Prostate gland (tissue), 2 donors: Measurements from ENCODE around the gene TBCA. TPM values are rescaled to one million over a fixed set of nuclear protein-coding genes. Genes with fewer than 3 reads are reported as not detected.
A peak's percentile ranks its signal among the peaks of the same experiment; 100 is the strongest.

Experiments
- DNase-seq: peaks from one replicate; pipeline ENCODE4 v3.0.0-alpha.2; 2019; ENCODE audit warnings: low spot score
- H3K27ac ChIP-seq, 2 donors: fragments of 200-600 bp; sonication (generic); 2 replicates each; pipeline ENCODE4 v1.5.1; 2017 to 2019
- H3K27me3 ChIP-seq: fragments of 200-600 bp; sonication (generic); replicated peaks from 2 replicates; pipeline ENCODE4 v1.5.1; 2019; ENCODE audit not compliant: insufficient read depth
- H3K36me3 ChIP-seq, 2 donors: fragments of 200-600 bp; sonication (generic); 1 replicate in 1 of 2; 2 replicates in 1 of 2; pipeline versions ENCODE4 v1.5.1 to v1.8.1; 2017 to 2019
- H3K4me1 ChIP-seq: fragments of 200-600 bp; sonication (generic); replicated peaks from 2 replicates; pipeline ENCODE4 v1.5.1; 2019
- H3K4me3 ChIP-seq, 2 donors: fragments of 200-600 bp; sonication (generic); 2 replicates each; pipeline ENCODE4 v1.5.1; 2017 to 2019
- H3K9me3 ChIP-seq: fragments of 200-600 bp; sonication (generic); 2 replicates; pipeline ENCODE4 v1.5.1; 2017
- CTCF ChIP-seq, 4 experiments: fragments of 200-600 bp in 2 of 4; fragments of 450-650 bp in 2 of 4; sonication (generic) in 2 of 4; IDR thresholded peaks; 1 replicate in 3 of 4; 2 replicates in 1 of 4; pipeline ENCODE4 v1.5.1; 2016 to 2019; ENCODE audit warnings: antibody characterized with exemption in 4 of 4, mild to moderate bottlenecking in 2 of 4, moderate library complexity in 2 of 4
- POLR2A ChIP-seq: fragments of 450-650 bp; IDR thresholded peaks from one replicate; pipeline ENCODE4 v1.6.1; 2016; ENCODE audit warnings: antibody characterized with exemption, mild to moderate bottlenecking
- POLR2AphosphoS5 ChIP-seq: sonication (generic); formaldehyde crosslinking; IDR thresholded peaks from one replicate; pipeline ENCODE4 v1.6.1; 2017; ENCODE audit warnings: antibody characterized with exemption
- WGBS: methylation state at CpG from one replicate; pipeline ENCODE4 v1.1.5; 2018; 5-methylcytosine and 5-hydroxymethylcytosine counted together
- intact Hi-C: fragments of 100-400 bp; cut with DNase I; formaldehyde crosslinking; loops from one replicate; pipeline ENCODE4 v1.14.2; 2022
- total RNA-seq, 2 donors: library from RNA; depleted of rRNA; stranded (reverse); fragments of >200 nt; gene quantifications; one replicate each; pipeline ENCODE4 v1.1.0, GENCODE V29; 2016

The TBCA gene
- 100 to 1,000 TPM; 120 to 180 TPM for total RNA-seq

DNA sequence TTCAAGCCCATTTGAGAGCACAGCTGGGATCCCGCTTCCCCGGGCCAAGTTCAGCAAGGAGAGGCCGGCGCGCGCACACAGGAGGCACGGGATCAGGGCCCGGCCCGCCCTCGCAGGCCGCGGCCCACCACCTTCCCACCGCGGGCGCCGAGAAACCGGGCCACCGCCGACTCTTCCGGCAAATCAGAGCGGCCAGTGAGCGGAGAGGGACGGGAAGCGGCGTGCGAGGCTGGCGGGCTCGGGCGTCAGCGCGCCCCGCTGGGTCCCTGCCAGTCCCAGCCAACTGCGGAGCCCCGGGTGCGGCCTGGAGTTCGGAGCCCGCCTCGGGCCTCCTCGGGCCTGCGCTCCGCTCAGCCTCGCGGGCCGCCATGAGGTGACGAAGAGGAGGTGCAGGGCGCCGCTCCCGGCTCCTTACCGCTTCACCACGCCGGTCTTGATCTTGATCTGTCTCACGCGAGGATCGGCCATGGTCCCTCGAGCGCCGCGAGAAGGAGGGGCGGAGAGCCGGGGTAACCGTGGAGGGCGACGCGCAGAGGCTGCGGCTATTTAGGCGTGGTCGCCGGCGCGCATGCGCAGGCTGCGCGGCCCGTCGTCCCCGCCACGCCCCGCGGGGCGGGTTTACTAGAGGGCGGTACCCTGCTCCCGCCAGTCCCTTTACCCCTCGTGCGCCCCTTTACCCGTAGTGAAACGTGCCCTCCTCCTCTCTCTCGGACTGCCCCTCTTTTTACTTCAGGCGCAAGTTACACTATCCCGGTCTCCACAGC lies at the start of gene TBCA:
Gene TBCA, minus strand, starts transcription at position 550 of the 764 bp plus-strand sequence. Its CDS starts 82 bp downstream, at position 468.
- peak in 2 of 4 experiments; percentile 29 to 35 for TF ChIP-seq CTCF (IDR thresholded peaks at IDR 0.05)
- peak; percentile 91 for TF ChIP-seq POLR2A
- peak; percentile 89 for TF ChIP-seq POLR2AphosphoS5
- DNase-seq: peak; percentile 79
- H3K9me3 ChIP-seq: no peaks in the 10 kb centered on the region
- H3K36me3 ChIP-seq: no peaks in the 10 kb centered on the region
- peak within 1 kb of the TSS; percentile 91 to 97 for H3K27ac ChIP-seq
- peak within 1 kb of the TSS; percentile 63 to 86 for H3K4me3 ChIP-seq
- no peaks in the 10 kb centered on the region for H3K27me3 ChIP-seq
- peaks cover 11% of the 10 kb centered on the region for H3K4me1 ChIP-seq
- intact Hi-C loops: loop anchor here (10.0 kb wide), 1 partner anchor 131 kb away; no protein-coding TSS in a partner anchor
- under 1% methylated on average over 85 of the region's 89 CpGs for WGBS

DNA sequence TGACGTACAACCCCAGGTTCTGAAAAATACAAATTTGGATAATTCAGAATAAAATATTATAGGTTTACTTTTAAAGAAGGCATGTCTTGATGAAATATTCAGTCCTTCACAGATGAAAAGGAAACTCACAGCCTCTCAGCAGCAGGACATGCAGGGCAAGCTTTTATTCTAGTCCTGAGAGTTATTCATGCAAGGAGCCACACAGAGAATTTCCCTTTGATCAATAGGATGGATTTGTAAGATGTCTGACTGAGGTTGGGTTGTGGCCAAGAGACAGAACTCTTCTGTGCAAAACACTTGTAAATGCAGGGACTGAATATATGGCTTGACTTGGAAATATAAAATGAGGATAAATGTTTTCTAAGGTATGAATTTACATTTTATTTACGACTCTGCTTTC lies 48.8 kb upstream of the TBCA start:
- intact Hi-C loops: no loop called here
- Histone ChIP-seq H3K36me3 (no peaks in the 10 kb centered on the region), H3K27me3 (no peaks in the 10 kb centered on the region), H3K4me3 (no peak overlapping the region), H3K4me1 (no peaks in the 10 kb centered on the region), H3K27ac (no peak overlapping the region), H3K9me3 (no peaks in the 10 kb centered on the region)
- WGBS: 84% methylated on average over 2 of the region's 2 CpGs
- DNase-seq: no peak
- no peak for TF ChIP-seq POLR2A
- TF ChIP-seq POLR2AphosphoS5: no peak
- no peak for TF ChIP-seq CTCF (IDR thresholded peaks at IDR 0.05)

DNA sequence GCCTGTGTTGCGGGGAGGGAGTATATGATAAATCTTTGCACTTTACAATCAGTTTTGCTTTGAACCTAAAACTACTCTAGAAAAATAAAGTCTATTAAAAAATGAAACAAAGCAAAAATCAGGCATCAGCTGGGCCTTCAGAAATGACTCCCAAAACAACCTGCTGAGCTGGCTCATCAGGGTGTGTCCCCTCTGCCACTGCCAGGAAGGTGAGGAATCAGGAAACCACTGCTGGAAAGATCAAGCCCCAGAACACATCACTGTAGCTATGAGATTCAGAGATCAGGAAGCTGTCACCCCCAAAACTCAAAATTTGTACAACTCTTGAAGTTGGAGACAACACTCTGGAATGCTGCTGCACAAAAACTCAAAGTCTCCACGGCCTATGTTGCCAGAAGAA lies 40.5 kb upstream of the TBCA start:
- H3K9me3 ChIP-seq: no peaks in the 10 kb centered on the region
- H3K36me3 ChIP-seq: no peaks in the 10 kb centered on the region
- no peak overlapping the region for H3K27ac ChIP-seq
- H3K4me1 ChIP-seq: no peaks in the 10 kb centered on the region
- 31% methylated on average over 2 of the region's 2 CpGs for WGBS
- no peak for DNase-seq
- TF ChIP-seq POLR2AphosphoS5: no peak
- TF ChIP-seq CTCF (IDR thresholded peaks at IDR 0.05): no peak
- TF ChIP-seq POLR2A: no peak
- intact Hi-C loops: no loop called here
- H3K27me3 ChIP-seq: no peaks in the 10 kb centered on the region
- no peak overlapping the region for H3K4me3 ChIP-seq

DNA sequence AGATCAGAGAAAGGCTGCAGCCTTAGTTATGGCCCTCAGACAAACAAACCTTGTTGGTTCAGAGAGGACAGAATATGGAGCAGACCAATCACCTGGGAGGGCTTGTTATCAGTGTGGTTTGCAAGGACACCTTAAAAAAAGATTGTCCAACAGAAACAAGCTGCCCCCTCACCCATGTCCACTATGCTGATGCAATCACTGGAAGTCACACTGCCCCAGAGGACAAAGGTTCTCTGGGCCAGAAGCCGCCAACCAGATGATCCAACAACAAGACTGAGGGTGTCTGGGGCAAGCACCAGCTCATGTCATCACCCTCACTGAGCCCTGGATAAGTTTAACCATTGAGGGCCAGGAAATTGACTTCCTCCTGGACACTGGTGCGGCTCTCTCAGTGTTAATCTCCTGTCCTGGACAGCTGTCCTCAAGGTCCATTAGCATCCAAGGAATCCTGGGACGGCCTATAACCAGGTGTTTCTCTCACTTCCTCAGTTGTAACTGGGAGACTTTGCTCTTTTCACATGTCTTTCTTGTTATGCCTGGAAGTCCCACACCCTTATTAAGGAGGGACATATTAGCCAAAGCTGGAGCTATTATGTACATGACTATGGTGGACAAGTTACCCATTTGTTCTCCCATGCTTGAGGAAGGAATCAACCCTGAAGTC lies 36.9 kb upstream of the TBCA start:
- no peak for TF ChIP-seq CTCF (IDR thresholded peaks at IDR 0.05)
- no peak for TF ChIP-seq POLR2AphosphoS5
- no peak for TF ChIP-seq POLR2A
- no peak overlapping the region for H3K4me3 ChIP-seq
- no peak for DNase-seq
- no peaks in the 10 kb centered on the region for H3K4me1 ChIP-seq
- intact Hi-C loops: no loop called here
- H3K27ac ChIP-seq: no peak overlapping the region
- 88% methylated on average over 3 of the region's 3 CpGs for WGBS
- no peaks in the 10 kb centered on the region for H3K27me3 ChIP-seq
- H3K9me3 ChIP-seq: no peaks in the 10 kb centered on the region
- no peaks in the 10 kb centered on the region for H3K36me3 ChIP-seq
